SHP77 (cell line): ENCODE measurements around the gene CCT5.
"Not testable (repeated sequence)": the region's sequence is repeated elsewhere in the genome, so short reads cannot be mapped to it uniquely, and the experiment has no call there.

Experiments
- DNase-seq, 2 experiments: peaks; one replicate each; lab custom pipeline; 2025; lab: John Stamatoyannopoulos, UW

The CCT5 gene

DNA sequence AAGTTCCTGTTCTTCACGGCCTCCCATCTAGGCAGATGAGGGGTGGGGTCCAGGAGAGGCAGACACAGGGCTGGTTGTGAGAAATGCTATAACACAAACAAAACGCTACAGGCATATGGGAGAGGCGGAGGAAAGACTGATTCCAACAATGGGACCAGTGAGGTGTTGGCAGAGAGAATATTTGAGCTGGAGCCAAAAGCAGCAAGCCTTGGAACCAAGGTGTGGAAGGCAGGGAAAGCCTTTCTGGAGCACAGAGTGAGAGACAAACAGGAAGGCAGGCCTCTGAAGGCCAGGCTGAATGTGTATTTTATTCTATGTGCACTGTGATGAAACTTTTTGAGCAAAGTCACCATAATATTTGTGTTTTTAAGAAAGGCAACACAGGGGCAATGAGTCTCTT is 3.3 kb upstream of the CCT5 start:
- no peak for DNase-seq

DNA sequence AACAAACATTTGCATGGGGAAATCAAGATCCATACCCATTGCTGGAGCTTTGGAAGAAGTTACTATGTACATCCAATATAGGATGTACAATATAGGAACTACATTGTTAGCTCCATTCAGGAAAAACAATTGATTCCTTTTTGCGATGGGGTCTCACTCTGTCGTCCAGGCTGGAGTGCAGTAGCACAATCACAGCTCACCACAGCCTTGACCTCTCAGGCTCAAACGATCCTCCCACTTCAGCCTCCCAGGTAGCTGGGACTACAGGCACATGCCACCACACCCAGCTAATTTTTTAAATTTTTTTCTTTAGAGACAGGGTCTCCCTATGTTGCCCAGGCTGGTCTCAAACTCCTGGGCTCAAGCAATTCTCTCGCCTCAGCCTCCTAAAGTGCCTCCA is 2.9 kb upstream of the CCT5 start:
- not testable (repeated sequence) for DNase-seq

DNA sequence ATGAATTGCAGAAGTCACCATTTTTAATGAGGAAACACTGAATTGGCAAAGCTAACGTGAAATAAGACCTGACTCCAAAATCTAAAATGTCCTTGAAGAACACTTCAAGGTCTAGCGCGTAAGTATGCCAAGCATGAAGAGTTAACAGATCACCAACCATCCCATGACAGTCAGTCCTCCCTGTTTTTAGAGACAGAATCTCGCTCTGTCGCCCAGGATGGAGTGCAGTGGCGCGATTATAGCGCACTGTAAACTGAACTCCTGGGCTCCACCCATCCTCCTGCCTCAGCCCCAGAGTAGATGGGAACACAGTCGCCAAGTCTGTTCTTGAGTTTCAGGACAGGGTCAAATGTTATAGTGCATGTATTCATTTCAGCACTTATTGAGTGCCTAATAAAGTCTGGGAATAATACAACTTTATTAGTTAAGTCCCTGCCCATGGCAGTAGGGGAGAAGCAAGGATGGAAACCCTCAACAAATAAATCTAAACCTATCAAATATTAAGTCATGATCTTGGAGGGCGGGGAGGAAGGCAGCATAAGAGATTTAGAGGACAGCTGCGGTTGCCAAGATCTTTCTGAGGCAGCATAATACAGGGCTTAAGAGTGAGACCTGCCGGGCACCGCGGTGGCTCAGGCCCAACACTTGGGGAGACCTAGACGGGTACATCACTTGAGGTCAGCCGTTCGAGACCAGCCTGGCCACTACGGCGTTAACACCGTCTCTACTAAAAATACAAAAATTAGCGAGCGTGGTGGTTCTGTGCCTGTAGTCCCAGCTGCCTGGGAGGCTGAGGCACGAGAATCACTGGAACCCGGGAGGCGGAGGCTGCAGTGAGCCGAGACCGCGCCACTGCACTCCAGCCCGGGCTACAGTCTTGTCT is 1.5 kb upstream of the CCT5 start:
- peak in 1 of 2 experiments; percentile 8 for DNase-seq

DNA sequence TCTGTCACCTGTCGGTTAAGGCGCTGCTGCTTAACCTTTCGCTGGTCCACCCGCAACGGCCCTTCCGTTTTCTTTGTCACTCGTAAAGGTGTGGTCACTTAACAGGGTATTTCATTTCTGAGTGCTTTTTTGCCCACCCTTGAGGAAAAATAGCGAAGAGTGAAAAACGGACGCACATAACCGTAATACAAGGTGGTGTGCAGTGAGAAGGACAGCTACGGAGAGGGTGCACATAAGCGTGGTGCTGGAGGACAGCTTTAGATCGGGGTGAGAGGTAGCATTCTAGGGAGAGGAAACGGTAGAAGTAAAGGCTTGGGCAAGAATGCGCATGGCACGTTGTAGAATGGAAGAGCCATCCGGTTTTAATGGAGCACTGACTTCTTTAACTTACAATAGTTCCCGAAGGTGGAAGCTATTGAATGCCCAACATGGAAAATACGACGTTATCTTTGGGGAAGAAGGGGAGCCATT is 761 bp downstream of the CCT5 start:
- no peak for DNase-seq

DNA sequence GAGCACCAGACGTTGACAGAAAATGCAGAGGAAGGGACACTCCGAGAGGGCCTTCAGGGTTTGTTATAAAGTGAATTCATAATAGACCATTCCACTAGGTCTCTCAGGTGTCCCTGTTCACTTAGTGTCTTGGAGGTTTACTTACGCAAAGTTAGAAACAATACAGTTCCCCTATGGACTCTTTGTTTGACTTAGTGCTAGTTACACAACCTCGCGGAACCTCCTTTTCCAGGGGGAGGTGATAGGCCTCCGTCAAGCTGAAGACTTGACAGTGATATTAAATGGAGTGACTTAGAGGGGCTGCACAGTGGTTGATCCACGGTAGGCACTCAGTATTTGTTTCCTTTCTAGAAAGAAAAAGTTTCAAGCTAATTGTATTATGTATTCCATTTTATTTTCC is 1.3 kb downstream of the CCT5 start:
- DNase-seq: no peak

DNA sequence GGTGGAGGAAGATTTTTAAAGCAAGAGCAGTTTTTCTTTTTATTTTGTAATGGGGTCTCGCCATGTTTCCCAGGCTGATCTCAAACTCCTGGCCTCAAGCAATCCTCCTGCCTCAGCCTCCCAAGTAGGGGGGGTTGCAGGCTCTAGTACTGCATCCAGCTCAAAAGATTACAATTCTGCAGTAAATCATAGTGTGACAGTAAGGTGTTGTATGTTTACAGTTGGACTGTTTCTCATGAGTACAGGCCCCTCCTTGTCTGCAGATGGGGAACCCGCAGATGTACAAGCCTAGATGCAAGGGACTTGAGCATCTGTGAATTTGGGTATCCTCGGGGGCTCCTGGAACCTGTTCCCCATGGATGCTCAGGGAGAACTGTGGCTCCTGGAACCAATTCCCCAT is 3.3 kb downstream of the CCT5 start:
- DNase-seq: no peak

DNA sequence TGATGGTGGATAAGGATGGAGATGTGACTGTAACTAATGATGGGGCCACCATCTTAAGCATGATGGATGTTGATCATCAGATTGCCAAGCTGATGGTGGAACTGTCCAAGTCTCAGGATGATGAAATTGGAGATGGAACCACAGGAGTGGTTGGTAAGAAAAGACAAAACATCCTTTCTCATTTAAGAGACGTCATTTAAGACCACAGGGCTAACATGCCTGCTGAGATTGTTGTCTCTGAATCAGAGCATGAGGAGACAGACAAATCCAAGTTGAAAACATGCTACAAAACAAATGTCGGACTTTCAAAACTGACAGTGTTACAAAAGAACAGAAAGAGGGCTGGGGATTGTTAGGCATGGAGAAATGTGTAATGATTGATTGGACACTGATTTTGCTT is 4.6 kb downstream of the CCT5 start:
- DNase-seq: no peak

DNA sequence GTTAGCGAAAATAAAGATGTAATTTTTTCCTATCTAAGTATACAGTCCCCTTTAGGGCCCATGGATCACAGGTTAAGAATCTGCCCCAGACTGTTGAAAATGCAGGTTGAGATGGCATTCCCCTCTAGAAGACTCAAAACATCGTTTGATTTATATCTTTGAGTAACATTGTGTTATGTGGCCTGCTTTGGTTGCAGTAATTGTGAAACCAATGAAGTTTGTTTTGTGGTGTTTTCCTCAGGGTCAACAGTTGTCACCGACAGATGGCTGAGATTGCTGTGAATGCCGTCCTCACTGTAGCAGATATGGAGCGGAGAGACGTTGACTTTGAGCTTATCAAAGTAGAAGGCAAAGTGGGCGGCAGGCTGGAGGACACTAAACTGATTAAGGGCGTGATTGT is 7.8 kb downstream of the CCT5 start:
- DNase-seq: no peak

DNA sequence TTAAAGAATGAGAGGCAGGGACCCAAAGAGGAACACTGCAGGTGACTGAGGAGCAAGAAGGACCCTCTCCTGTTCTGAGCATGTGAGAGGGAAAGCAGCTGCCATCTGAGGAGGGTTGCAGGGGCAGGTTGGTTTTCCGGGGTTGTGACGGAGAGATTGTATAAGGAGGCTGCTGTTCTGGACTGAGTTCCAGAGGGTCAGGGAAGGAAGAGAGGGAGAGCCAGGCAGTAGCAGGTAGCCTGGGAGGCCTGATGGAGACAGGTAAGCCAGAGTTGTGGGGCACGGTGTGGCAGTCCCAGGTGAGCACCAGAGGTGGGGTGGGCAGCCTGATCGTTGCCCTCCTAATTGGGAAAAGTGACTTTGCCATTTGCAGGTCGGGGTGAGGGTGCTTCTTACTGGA is 9.8 kb downstream of the CCT5 start:
- DNase-seq: no peak

DNA sequence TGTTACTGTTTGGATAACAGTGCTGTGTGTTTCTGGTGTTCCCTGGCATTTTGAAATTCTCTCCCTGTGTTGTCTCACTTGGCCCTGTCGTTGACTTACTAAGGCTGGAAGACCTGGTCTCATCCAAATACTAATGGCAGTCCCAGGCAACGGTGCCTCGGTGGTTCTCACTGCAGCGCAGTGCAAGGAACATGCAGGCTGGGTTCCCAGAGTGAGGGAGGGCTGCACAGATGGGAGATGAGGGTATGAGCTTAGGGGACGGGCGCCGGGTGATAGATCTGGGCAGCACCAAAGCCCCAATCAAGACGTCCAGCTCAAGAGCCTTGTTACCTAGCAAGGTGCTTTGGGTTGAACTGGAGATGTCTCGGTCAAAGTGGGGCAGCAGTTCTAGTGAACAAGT is 11.0 kb downstream of the CCT5 start:
- no peak for DNase-seq

DNA sequence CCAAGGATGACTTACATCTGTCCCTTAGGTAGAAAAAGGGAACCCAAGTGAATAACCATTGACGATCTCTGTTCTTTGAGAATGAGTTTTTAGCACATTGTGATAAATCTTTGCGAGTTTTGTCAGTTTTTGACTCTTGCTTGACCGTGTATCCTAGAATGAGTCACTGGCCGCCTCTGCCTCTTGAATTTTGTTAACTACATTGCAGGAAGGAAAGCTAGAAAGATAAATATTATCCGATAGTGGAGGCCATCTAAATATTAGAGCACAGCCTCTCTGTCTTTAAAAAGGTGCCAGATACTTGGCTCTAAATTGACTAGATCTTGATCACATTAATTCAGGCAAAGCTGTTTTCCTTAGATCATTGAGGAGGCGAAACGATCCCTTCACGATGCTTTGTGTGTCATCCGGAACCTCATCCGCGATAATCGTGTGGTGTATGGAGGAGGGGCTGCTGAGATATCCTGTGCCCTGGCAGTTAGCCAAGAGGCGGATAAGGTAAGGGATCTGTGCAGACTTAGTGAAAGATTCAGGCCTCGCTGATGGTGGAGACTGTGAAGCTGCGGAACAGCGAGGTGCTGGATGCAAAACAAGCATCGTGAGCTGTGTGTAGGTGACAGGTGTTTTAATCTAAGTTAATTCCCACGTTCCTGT is 12.2 kb downstream of the CCT5 start:
- no peak for DNase-seq

DNA sequence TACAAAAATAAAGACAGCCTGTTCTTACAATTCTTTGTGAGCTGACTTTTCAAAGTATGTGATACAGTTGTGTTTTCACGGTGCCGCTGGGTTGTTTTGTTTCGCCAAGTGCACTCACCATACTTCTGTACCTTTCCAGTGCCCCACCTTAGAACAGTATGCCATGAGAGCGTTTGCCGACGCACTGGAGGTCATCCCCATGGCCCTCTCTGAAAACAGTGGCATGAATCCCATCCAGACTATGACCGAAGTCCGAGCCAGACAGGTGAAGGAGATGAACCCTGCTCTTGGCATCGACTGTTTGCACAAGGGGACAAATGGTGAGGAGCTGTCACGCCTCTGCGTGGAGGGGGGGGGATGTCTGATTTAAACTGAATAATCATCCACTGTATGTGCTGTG is 12.9 kb downstream of the CCT5 start:
- no peak for DNase-seq

DNA sequence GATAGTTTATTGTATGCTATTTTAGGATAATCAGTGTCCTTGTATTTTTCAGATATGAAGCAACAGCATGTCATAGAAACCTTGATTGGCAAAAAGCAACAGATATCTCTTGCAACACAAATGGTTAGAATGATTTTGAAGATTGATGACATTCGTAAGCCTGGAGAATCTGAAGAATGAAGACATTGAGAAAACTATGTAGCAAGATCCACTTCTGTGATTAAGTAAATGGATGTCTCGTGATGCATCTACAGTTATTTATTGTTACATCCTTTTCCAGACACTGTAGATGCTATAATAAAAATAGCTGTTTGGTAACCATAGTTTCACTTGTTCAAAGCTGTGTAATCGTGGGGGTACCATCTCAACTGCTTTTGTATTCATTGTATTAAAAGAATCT is 14.5 kb downstream of the CCT5 start:
- DNase-seq: no peak

DNA sequence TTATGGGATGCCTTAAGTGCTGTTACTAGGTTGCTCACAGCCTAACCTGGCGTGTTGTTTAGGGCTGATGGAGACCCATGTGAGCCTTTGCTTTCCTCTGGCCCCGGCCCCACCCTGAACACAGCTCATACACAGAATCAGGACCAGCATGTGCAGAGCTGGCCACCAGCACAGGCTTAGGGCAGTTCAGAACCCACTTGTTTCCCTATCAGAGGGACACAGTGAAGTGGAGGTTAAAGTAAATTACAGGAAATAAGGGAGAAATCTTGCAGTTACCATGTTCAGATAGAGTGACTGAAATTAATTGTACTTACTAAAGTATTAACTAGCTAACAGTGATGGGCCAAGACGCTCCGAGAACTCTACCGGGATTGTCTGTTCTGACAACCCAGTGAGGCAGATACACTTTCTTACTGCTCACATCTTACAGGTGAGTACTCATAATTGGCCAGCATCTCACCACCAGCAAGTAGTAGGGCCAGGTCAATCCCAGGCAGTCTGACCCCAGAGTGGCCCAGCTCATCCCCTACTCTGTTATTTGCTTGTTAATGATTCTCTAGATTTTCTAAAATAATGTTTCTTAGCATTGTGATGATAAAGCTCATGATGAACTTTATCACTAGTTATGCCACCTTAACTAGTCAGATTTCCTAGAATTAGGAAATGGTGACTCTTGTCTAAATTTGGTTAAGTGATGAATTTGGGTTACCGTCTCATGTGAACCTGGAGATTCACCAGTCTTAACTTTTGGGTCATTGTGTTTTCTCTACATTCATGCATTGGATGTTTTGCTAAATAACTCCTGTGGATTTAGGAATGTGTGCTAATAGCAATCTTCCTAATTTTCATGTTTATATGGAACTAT is 15.4 kb downstream of the CCT5 start:
- DNase-seq: no peak

DNA sequence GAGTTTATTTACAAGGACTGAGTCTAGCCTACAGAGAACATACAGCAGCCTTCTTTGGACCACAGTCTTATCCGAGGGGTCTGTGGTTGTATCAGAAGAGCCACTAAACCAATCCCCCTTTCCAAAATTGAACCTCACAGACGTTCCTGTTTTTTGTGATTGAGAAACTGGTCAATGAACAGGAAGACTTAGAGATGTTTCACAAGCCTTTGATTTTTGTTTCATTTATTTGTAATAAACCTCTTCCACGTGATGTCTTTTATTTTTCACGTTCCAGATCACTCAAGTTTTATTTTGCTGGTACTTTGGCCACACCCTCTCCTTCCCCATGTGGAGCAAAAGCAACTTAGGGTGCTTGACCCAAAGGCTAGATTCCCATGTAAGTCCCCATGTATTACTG is 16.1 kb downstream of the CCT5 start:
- DNase-seq: no peak

DNA sequence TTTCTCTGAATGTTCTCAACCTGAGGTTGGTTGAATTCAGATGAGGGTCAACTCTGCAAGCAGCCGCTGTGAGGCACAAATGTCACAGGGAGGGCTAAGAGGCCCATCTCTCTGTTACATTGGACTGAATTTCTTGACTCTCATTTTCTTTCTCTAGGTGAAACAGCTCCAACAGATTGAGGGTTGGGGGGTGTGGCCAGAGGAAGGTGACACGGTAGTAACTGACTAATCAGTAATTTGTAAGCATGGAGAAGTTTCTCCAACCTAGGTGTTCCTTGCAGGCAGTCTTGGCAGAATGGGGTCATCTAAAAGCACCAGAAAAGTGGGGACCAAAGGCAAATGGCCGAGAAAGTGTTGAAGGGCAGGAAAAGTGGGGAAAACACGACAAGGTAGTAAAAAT is 16.8 kb downstream of the CCT5 start:
- no peak for DNase-seq

DNA sequence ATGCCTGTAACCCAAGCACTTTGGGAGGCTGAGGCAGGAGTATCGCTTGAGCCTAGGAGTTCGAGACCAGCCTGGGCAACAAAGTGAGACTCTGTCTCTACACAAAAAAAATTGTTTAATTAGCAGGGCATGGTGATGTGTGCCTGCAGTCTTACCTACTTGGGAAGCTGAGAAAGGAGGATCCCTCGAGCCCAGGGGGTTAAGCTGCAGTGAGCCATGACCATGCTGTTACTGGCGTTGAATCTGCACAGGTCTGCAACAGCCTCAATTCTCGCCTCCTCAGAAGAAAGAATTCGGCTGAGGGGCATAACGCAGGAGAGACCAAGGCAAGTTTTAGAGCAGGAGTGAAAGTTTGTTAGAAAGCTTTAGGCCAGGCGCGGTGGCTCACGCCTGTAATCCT is 18.0 kb downstream of the CCT5 start:
- DNase-seq: no peak

DNA sequence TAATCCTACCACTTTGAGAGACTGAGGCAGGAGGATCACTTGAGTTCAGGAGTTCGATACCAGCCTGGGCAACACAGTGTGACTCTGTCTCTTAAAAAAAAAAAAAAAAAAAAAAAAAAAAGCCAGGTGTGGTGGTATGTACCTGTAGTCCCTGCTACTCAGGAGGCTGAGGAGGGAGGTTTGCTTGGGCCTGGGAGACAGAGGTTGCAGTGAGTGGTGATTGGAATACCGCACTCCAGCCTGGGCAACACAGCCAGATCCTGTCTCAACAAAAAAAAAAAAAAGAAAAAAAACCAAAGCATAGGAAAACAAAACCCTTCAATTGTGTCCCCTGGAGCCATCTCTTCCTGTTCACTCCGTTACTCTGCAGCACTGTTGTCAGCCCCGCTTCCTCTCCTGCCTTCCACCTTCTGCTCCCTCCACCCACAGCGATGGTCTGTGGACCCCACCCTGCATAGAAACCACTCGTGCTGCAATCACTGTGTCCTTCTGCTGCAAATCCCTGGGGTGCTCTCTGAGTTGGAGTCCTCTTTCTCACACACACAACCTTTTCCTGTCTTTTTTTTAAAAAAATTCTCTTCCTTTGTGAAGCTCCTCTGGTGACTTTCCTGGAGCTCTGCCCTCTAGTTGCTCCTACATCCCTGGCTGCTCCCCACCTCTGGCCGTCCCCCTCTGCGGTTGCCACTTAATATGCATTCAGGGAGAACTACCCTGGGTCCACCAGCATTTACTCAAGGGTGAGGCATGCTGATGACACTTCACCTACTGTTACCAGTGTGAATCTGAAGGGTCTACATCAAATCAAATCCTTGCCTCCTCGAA is 22.2 kb downstream of the CCT5 start:
- DNase-seq: no peak

DNA sequence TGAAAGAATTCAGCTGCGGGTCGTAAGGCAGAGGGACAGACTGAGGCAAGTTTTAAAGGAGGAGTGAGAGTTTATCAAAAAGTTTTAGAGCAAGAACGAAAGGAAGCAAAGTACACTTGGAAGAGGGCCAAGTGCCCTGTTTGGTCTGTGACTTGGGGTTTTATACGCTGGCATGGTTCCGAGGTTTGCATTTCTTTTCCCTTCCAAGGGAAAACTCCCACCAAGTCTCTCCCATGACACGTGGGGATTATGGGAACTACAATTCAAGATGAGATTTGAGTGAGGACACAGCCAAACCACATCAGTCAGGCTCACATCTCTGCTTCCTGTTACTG is 22.8 kb downstream of the CCT5 start:
- not testable (repeated sequence) for DNase-seq

DNA sequence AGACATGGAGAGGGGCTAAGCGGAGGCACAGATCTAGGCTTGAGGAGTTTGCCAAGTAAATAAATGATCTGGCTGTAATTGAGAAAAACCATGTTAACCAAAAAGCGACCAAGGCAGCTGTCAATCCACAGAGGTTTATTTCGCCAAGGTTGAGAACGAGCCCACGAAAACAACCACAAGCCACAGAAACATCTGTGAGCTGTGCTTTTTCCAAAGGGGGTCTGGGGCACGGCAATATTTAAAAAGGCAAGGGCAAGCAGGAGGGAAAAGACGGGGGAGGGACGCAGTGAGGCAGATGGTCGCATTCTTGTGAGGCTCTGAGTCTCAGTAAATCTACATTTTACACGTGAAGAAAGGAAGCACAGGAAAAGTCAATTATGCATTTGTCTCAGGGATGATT is 25.4 kb downstream of the CCT5 start:
- DNase-seq: no peak

DNA sequence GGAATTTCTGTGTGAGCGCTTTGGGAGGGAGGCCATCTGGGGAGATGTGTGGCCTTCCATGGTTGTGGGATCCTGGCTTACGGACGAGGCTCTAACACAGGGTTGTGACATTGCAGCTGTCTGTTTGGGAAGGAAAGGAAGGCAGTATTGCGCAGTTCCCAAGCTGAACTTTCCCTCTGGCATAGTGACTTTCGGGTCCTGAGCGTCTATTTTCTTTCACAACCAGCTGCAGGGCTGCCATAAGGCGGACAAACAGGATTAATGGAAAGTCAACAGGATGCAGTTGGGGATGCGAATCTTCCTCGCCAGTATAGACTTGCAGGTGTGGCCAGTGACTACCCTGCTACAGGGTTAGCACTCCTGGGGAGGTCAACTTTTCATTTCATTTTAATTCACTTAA is 25.9 kb downstream of the CCT5 start:
- peak in 1 of 2 experiments; percentile 39 for DNase-seq

DNA sequence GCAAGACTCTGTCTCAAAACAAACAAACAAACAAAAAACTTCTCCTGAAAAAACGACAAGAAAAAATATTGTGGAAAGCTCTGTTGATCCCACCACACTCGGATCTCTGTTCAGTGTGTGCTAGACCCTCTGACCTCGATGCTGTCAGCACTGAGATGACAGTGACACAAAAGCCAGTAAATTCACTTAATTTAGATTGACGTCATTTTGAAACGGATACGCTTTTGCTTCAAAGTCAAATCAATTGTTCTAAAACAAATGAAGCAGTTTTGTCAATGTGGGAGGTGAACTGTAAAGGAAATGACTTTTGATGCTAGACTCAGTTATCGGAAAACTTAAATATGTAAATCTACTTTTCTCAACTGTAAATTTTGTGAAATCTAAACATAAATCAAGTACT is 26.6 kb downstream of the CCT5 start:
- DNase-seq: no peak
